ENCODE results near the gene OBSL1.
A peak's percentile ranks its signal among the peaks of the same experiment; 100 is the strongest.

The OBSL1 gene

GRCh38 chr2:219566640-219567039 is 4.7 kb downstream of the OBSL1 start:
- Histone ChIP-seq H3K9me3 (replicated peaks in 1 of 2; ENCODE audit: control insufficient read depth in 2 of 2, insufficient read depth in 1 of 2, low read depth in 1 of 2, low read length in 2 of 2) (no peaks in the 10 kb centered on the region), H3K14ac (ENCODE audit: low read length) (peak overlapping the region; percentile 31), H4K91ac (ENCODE audit: low read depth, low read length, poor library complexity) (no peak overlapping the region), H4K8ac (ENCODE audit: low read depth, low read length) (no peak overlapping the region), H2AK5ac (ENCODE audit: low read depth, low read length) (no peak overlapping the region), H3K4me3 (ENCODE audit: low read length in 2 of 2) (no peak overlapping the region), H3K36me3 (replicated peaks in 1 of 2; ENCODE audit: control insufficient read depth in 2 of 2, insufficient read depth in 2 of 2, low read length in 2 of 2) (peaks cover 30 to 83% of the 10 kb centered on the region in 2 donors), H2BK12ac (ENCODE audit: low read length) (no peak overlapping the region), H3K9ac (ENCODE audit: low read depth, low read length, poor library complexity) (peak overlapping the region; percentile 3), H3K27ac (replicated peaks; ENCODE audit: low read length) (no peak overlapping the region), H3K27me3 (ENCODE audit: control insufficient read depth in 3 of 3, insufficient read depth in 3 of 3, low read depth in 1 of 3, low read length in 3 of 3) (peaks cover 0 to 2% (median 0%) of the 10 kb centered on the region in 3 experiments), H3K4ac (ENCODE audit: low read length) (no peak overlapping the region), H3K79me1 (ENCODE audit: low read depth, low read length) (peaks cover 9% of the 10 kb centered on the region), H2BK120ac (ENCODE audit: low read depth, low read length) (no peak overlapping the region), H3K4me1 (ENCODE audit: control insufficient read depth in 2 of 2, insufficient read depth in 1 of 2, low read depth in 1 of 2, low read length in 2 of 2) (peaks cover 4% of the 10 kb centered on the region in 2 donors), H2BK15ac (ENCODE audit: low read length) (no peak overlapping the region), H3K23ac (ENCODE audit: low read depth, low read length, poor library complexity) (peak overlapping the region; percentile 69), H2AFZ (ENCODE audit: low read length) (no peak overlapping the region), H3K4me2 (ENCODE audit: insufficient read depth, low read length, poor library complexity, severe bottlenecking) (no peak overlapping the region), H3K18ac (ENCODE audit: low read length) (no peak overlapping the region), H2BK5ac (ENCODE audit: low read length) (peak overlapping the region; percentile 46)
- no peak for DNase-seq (ENCODE audit: low spot score)
- no CpG with 5 or more reads among the region's 11 CpGs for WGBS, 2 donors (ENCODE audit: extremely low coverage in 2 of 2, insufficient read length in 2 of 2, insufficient replicate concordance in 1 of 2)

GRCh38 chr2:219565130-219566080 is 5.9 kb downstream of the OBSL1 start:
- Histone ChIP-seq H3K4me2 (ENCODE audit: insufficient read depth, low read length, poor library complexity, severe bottlenecking) (no peak overlapping the region), H3K4me1 (ENCODE audit: control insufficient read depth in 2 of 2, insufficient read depth in 1 of 2, low read depth in 1 of 2, low read length in 2 of 2) (peaks cover 3 to 10% of the 10 kb centered on the region in 2 donors), H3K27me3 (ENCODE audit: control insufficient read depth in 3 of 3, insufficient read depth in 3 of 3, low read depth in 1 of 3, low read length in 3 of 3) (peaks cover 0 to 2% (median 0%) of the 10 kb centered on the region in 3 experiments), H4K8ac (ENCODE audit: low read depth, low read length) (no peak overlapping the region), H3K18ac (ENCODE audit: low read length) (no peak overlapping the region), H2BK5ac (ENCODE audit: low read length) (no peak overlapping the region), H2BK120ac (ENCODE audit: low read depth, low read length) (no peak overlapping the region), H3K9me3 (replicated peaks in 1 of 2; ENCODE audit: control insufficient read depth in 2 of 2, insufficient read depth in 1 of 2, low read depth in 1 of 2, low read length in 2 of 2) (no peaks in the 10 kb centered on the region), H3K4me3 (ENCODE audit: low read length in 2 of 2) (no peak overlapping the region), H3K23ac (ENCODE audit: low read depth, low read length, poor library complexity) (no peak overlapping the region), H3K4ac (ENCODE audit: low read length) (no peak overlapping the region), H3K79me1 (ENCODE audit: low read depth, low read length) (peaks cover 4% of the 10 kb centered on the region), H3K9ac (ENCODE audit: low read depth, low read length, poor library complexity) (peak overlapping the region; percentile 2), H3K27ac (replicated peaks; ENCODE audit: low read length) (no peak overlapping the region), H2AK5ac (ENCODE audit: low read depth, low read length) (peak overlapping the region; percentile 40), H2BK15ac (ENCODE audit: low read length) (no peak overlapping the region), H3K14ac (ENCODE audit: low read length) (no peak overlapping the region), H3K36me3 (replicated peaks in 1 of 2; ENCODE audit: control insufficient read depth in 2 of 2, insufficient read depth in 2 of 2, low read length in 2 of 2) (peaks cover 30 to 94% of the 10 kb centered on the region in 2 donors), H4K91ac (ENCODE audit: low read depth, low read length, poor library complexity) (no peak overlapping the region), H2AFZ (ENCODE audit: low read length) (no peak overlapping the region), H2BK12ac (ENCODE audit: low read length) (no peak overlapping the region)
- DNase-seq (ENCODE audit: low spot score) = no peak
- WGBS, 2 donors (ENCODE audit: extremely low coverage in 2 of 2, insufficient read length in 2 of 2, insufficient replicate concordance in 1 of 2) = no CpG with 5 or more reads among the region's 21 CpGs

- Histone ChIP-seq H3K36me3 (replicated peaks in 1 of 2; ENCODE audit: control insufficient read depth in 2 of 2, insufficient read depth in 2 of 2, low read length in 2 of 2) (peaks cover 32 to 97% of the 10 kb centered on the region in 2 donors), H2BK5ac (ENCODE audit: low read length) (no peak overlapping the region), H3K14ac (ENCODE audit: low read length) (no peak overlapping the region), H2BK120ac (ENCODE audit: low read depth, low read length) (no peak overlapping the region), H2BK15ac (ENCODE audit: low read length) (no peak overlapping the region), H3K9me3 (replicated peaks in 1 of 2; ENCODE audit: control insufficient read depth in 2 of 2, insufficient read depth in 1 of 2, low read depth in 1 of 2, low read length in 2 of 2) (peaks cover 0 to 2% of the 10 kb centered on the region in 2 donors), H3K23ac (ENCODE audit: low read depth, low read length, poor library complexity) (peak overlapping the region; percentile 69), H2BK12ac (ENCODE audit: low read length) (no peak overlapping the region), H3K4ac (ENCODE audit: low read length) (no peak overlapping the region), H3K27ac (replicated peaks; ENCODE audit: low read length) (no peak overlapping the region), H4K8ac (ENCODE audit: low read depth, low read length) (peak overlapping the region; percentile 99), H3K4me3 (ENCODE audit: low read length in 2 of 2) (no peak overlapping the region), H3K4me1 (ENCODE audit: control insufficient read depth in 2 of 2, insufficient read depth in 1 of 2, low read depth in 1 of 2, low read length in 2 of 2) (peaks cover 0 to 10% of the 10 kb centered on the region in 2 donors), H3K79me1 (ENCODE audit: low read depth, low read length) (peaks cover 2% of the 10 kb centered on the region), H3K27me3 (ENCODE audit: control insufficient read depth in 3 of 3, insufficient read depth in 3 of 3, low read depth in 1 of 3, low read length in 3 of 3) (no peaks in the 10 kb centered on the region), H3K18ac (ENCODE audit: low read length) (no peak overlapping the region), H2AK5ac (ENCODE audit: low read depth, low read length) (no peak overlapping the region), H2AFZ (ENCODE audit: low read length) (no peak overlapping the region), H3K9ac (ENCODE audit: low read depth, low read length, poor library complexity) (peak overlapping the region; percentile 6), H3K4me2 (ENCODE audit: insufficient read depth, low read length, poor library complexity, severe bottlenecking) (no peak overlapping the region), H4K91ac (ENCODE audit: low read depth, low read length, poor library complexity) (no peak overlapping the region)
- WGBS, 2 donors (ENCODE audit: extremely low coverage in 2 of 2, insufficient read length in 2 of 2, insufficient replicate concordance in 1 of 2) = no CpG with 5 or more reads among the region's 20 CpGs
- no peak for DNase-seq (ENCODE audit: low spot score)
These were observed 7.9 kb downstream of the OBSL1 start for GRCh38 chr2:219563271-219563928.
